Activated CD4-positive, alpha-beta T cell treated with anti-CD3 and anti-CD28 coated beads for 36 hours (primary cell): ENCODE results near the gene ZFYVE28. TPM values are rescaled to one million over a fixed set of nuclear protein-coding genes. Genes with fewer than 3 reads are reported as not detected.

Experiments
- ATAC-seq: fragments of 200-7000 bp; cut with Tn5 transposase; one replicate; pipeline ENCODE4 v1.10.0; 2021; ENCODE audit warnings: mild to moderate bottlenecking, moderate library complexity
- CTCF ChIA-PET: fragments of 350-600 bp; sonication (Branson Sonifier 250); formaldehyde crosslinking; loops from one replicate; lab custom pipeline; 2021; ENCODE audit warnings: antibody characterized with exemption; lab: Charles Lee
- POLR2A ChIA-PET: fragments of 350-600 bp; sonication (Branson Sonifier 250); formaldehyde crosslinking; loops from one replicate; lab custom pipeline; 2021; ENCODE audit warnings: antibody characterized with exemption, inconsistent platforms; lab: Charles Lee
- DNase-seq: peaks from one replicate; pipeline ENCODE4 v3.0.0-alpha.2; 2020
- H3K27ac Mint-ChIP-seq: one replicate; pipeline ENCODE4 v1.8.0; 2021; ENCODE audit warnings: mixed read lengths
- H3K27me3 Mint-ChIP-seq: one replicate; pipeline ENCODE4 v1.8.0; 2021; ENCODE audit warnings: mixed read lengths
- H3K36me3 Mint-ChIP-seq: one replicate; pipeline ENCODE4 v1.8.0; 2021; ENCODE audit warnings: low read depth, mixed read lengths
- H3K4me1 Mint-ChIP-seq: one replicate; pipeline ENCODE4 v1.8.0; 2021; ENCODE audit warnings: mixed read lengths
- H3K4me3 Mint-ChIP-seq: one replicate; pipeline ENCODE4 v1.8.0; 2021; ENCODE audit warnings: mild to moderate bottlenecking, moderate library complexity, mixed read lengths
- H3K9me3 Mint-ChIP-seq: one replicate; pipeline ENCODE4 v1.8.0; 2021; ENCODE audit warnings: low read depth, mixed read lengths
- intact Hi-C, 2 experiments: fragments of 100-400 bp; cut with DNase I in 1 of 2; cut with micrococcal nuclease in 1 of 2; formaldehyde crosslinking; loops; one replicate each; pipeline versions ENCODE4 v1.14.2 to v1.15.1; 2022 to 2024; cut with DNase I, micrococcal nuclease
- total RNA-seq, 2 experiments: library from RNA; stranded (reverse); gene quantifications; one replicate each; pipeline ENCODE4 v1.2.3, GENCODE V29; 2021

ZFYVE28 gene
- total RNA-seq, 2 experiments from 2014 or later, result 8.7 to 9.3 TPM

DNA sequence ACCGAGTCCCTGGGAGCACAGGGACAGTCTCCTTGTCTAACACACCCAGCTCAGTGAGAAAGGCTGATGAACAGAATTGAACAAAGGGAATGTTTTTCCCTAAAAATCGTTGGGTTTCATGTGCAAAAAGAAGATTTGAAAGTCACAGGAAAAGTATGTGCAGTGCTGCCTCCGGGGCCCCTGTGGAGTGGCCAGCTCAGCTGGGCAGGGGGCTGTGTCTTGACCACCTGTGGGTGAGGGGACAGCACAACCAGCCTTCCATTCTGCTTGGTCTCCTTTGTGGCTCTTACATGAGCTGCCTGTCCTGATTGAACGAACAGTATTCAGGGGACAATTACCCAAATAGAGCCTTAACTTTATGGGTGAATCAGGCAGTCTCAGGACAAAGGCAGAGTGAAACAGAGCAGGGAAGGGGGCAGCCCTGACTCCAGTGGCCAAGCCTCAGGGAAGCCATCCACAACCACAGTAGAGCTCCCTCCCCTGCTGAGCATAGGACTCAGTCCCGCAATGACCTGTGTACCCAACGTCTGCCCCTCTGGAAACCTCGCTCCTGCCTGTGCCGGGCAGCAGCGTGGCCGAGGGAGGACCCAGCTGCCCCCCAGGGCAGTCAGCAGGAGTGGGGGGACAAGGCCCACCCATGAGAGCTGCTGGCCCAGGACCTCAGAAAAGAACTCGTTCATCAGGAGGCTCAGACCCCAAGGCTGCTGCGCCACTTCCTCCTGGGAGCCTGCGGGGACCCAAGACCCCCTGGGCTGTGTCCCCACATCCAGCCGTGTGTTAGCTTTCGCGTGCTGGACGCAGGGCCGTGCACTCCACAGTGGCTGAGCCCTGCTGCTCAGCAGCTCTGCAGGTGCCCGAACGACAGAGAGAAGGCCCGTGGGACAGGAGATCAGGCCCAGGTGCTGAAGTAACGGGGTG lies 96.9 kb downstream of the ZFYVE28 start:
- intact Hi-C loops, result no loop called here
- Mint-ChIP-seq H3K4me3 (no peak overlapping the region), H3K9me3 (peaks cover 9% of the 10 kb centered on the region), H3K36me3 (no peaks in the 10 kb centered on the region), H3K4me1 (no peaks in the 10 kb centered on the region), H3K27me3 (no peaks in the 10 kb centered on the region), H3K27ac (no peak overlapping the region)
- POLR2A ChIA-PET, result no interaction called here
- ATAC-seq, result no peak
- no peak for DNase-seq
- CTCF ChIA-PET, result interaction anchor here (0.6 kb wide), 1 partner anchor 36 kb away, joined by 3 read pairs; no protein-coding TSS in a partner anchor

DNA sequence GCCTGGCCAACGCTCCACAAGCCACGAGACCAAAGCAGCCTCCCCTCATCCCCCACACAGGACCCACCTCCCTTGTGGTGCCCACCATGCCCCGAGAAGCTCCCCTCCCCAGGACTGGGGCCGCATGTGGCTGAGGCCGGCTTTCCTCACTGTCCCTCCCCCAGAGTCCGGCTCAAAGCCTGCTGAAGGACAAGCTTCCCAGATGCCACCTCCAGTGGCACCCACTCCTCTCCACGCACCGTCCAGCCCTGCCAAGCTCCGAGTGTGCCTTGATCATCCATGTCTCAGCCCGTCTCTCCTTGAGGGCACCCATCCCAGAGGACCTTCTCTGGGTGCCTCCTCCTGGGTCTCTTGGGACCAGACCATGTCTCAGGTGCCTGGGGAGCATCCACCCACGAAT lies 97.7 kb downstream of the ZFYVE28 start:
- no peak overlapping the region for H3K4me3 Mint-ChIP-seq
- DNase-seq (no peak), ATAC-seq (no peak)
- peaks cover 9% of the 10 kb centered on the region for H3K9me3 Mint-ChIP-seq
- no peak overlapping the region for H3K27ac Mint-ChIP-seq
- no peaks in the 10 kb centered on the region for H3K27me3 Mint-ChIP-seq
- CTCF ChIA-PET, result no interaction called here
- peaks cover 1% of the 10 kb centered on the region for H3K36me3 Mint-ChIP-seq
- no peaks in the 10 kb centered on the region for H3K4me1 Mint-ChIP-seq
- POLR2A ChIA-PET, result no interaction called here
- intact Hi-C loops, result no loop called here

DNA sequence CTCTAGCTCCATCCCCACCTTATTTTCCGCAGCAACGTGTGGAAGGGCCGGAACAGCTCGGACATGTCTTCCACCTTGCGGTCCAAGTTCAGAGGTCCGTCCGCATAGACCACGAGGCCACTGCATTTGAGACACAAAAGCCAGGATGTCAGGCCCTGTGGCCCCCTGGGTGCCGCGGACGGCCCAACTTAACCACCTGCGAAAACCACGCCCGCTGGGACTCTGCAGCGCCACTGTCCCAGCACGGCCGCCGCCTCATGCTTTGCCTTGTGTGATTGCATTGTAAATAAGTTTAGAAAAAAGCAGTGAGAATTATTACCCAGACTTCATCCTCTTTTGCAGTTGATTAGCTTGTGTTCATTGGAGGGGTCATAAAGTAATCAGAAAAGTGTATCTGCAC lies 98.3 kb downstream of the ZFYVE28 start:
- H3K9me3 Mint-ChIP-seq, result peaks cover 9% of the 10 kb centered on the region
- H3K4me3 Mint-ChIP-seq, result no peak overlapping the region
- no peaks in the 10 kb centered on the region for H3K4me1 Mint-ChIP-seq
- intact Hi-C loops, result no loop called here
- DNase-seq (no peak), ATAC-seq (no peak)
- peaks cover 4% of the 10 kb centered on the region for H3K36me3 Mint-ChIP-seq
- ChIA-PET POLR2A (no interaction called here), CTCF (no interaction called here)
- no peak overlapping the region for H3K27ac Mint-ChIP-seq
- no peaks in the 10 kb centered on the region for H3K27me3 Mint-ChIP-seq

DNA sequence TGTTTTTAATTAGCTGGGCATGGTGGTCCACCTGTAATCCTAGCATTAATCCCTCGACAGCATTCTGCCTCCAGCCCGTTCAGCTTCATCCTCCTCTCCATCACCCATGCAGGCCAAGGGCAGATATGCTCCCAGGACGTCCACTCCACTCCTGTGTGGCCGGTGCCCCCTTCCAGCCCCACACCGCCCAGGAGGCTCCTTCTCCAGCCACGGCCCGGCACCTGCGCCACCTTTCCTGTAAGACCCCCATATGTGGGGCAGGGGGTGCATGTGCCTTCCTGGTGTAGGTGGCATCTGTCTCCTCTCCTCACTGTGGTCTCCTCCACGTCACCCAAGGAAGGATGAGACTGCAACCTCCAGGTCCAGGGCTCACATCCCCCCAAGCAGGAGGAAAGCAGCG lies 99.6 kb downstream of the ZFYVE28 start:
- H3K4me1 Mint-ChIP-seq, result no peaks in the 10 kb centered on the region
- H3K36me3 Mint-ChIP-seq, result peaks cover 6% of the 10 kb centered on the region
- DNase-seq, result no peak
- CTCF ChIA-PET, result no interaction called here
- ATAC-seq, result no peak
- POLR2A ChIA-PET, result no interaction called here
- peaks cover 4% of the 10 kb centered on the region for H3K9me3 Mint-ChIP-seq
- intact Hi-C loops, result no loop called here
- H3K4me3 Mint-ChIP-seq, result no peak overlapping the region
- H3K27me3 Mint-ChIP-seq, result no peaks in the 10 kb centered on the region
- H3K27ac Mint-ChIP-seq, result no peak overlapping the region

DNA sequence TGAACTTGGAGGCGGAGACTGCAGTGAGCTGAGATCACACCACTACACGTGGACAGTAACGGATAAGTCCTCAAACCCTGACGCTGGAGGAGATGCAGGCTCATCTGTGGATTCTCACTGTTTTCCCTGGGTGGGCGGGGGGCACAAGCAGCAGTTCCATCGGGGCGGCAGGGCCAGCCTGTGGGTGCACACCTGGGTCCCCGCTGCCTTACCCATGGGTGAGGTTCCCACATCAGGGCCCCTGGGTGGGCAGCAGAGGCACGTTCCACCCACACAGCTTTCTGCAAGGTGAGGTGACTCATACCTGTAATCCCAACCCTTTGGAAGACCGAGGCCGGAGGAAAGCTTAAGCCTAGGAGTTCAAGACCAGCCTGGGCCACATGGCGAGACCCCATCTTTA lies 100.0 kb downstream of the ZFYVE28 start:
- ATAC-seq (no peak), DNase-seq (no peak)
- Mint-ChIP-seq H3K9me3 (peaks cover 2% of the 10 kb centered on the region), H3K4me3 (no peak overlapping the region), H3K27me3 (no peaks in the 10 kb centered on the region), H3K36me3 (peaks cover 6% of the 10 kb centered on the region), H3K27ac (no peak overlapping the region), H3K4me1 (no peaks in the 10 kb centered on the region)
- intact Hi-C loops, result no loop called here
- POLR2A ChIA-PET, result no interaction called here
- CTCF ChIA-PET, result interaction anchor here (0.6 to 0.8 kb wide), 2 partner anchors 19 to 26 kb away, joined by 4 to 5 read pairs; no protein-coding TSS in a partner anchor

DNA sequence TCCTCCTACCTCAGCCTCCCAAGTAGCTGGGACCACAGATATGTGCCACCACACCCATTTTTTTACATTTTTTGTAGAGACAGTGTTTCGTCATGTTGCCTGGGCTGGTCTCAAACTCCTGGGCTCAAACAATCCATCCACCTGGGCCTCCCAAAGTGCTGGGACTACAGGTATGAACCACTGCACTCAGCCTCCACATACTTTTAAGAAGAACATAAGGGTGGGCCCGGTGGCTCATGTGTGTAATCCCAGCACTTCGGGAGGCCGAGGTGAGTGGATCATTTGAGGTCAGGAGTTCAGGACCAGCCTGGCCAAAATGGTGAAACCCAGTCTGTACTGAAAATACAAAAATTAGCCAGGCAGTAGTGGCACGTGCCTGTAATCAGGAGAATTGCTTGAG lies 105.1 kb downstream of the ZFYVE28 start:
- H3K9me3 Mint-ChIP-seq, result peaks cover 3% of the 10 kb centered on the region
- ChIA-PET POLR2A (no interaction called here), CTCF (no interaction called here)
- H3K27ac Mint-ChIP-seq, result no peak overlapping the region
- no peaks in the 10 kb centered on the region for H3K4me1 Mint-ChIP-seq
- peaks cover 8% of the 10 kb centered on the region for H3K36me3 Mint-ChIP-seq
- ATAC-seq (no peak), DNase-seq (no peak)
- H3K27me3 Mint-ChIP-seq, result no peaks in the 10 kb centered on the region
- intact Hi-C loops, result no loop called here
- H3K4me3 Mint-ChIP-seq, result no peak overlapping the region

DNA sequence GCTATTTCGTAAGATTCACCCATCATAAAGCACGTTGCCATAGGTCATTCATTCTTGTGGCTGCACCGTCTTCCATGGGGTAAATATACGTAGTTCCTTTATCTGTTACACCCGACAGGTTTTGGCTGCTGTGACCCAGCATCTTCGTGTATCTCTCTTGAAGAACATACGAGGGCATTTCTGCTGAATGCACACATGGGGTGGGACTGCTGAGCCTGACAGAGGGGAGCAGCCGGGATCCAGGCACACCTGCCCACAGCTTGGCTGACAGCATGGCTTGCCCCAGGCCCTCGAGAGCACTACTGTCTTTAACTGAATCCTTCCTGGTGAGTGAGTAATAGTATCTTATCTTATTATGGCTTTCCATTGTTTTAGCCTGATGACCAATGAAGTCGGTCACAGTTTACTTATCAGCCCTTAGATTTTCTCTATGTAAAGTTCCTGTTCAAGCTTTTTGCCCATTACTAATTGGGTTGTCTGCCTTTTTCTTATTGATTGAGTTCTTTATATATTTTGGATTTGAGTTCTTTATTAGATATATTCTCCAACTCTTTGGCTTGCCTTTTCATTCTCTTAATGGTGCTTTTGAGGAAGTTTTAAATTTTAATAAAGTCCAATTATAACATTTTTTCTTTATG lies 111.6 kb downstream of the ZFYVE28 start:
- no peaks in the 10 kb centered on the region for H3K27me3 Mint-ChIP-seq
- ChIA-PET POLR2A (no interaction called here), CTCF (interaction anchor here (0.8 to 1.4 kb wide), 2 partner anchors 60 to 62 kb away, joined by 3 to 4 read pairs; no protein-coding TSS in a partner anchor)
- H3K4me1 Mint-ChIP-seq, result no peaks in the 10 kb centered on the region
- no peak for DNase-seq
- H3K4me3 Mint-ChIP-seq, result no peak overlapping the region
- intact Hi-C loops, result no loop called here
- peaks cover 7% of the 10 kb centered on the region for H3K9me3 Mint-ChIP-seq
- H3K27ac Mint-ChIP-seq, result no peak overlapping the region
- no peak for ATAC-seq
- H3K36me3 Mint-ChIP-seq, result peaks cover 2% of the 10 kb centered on the region

DNA sequence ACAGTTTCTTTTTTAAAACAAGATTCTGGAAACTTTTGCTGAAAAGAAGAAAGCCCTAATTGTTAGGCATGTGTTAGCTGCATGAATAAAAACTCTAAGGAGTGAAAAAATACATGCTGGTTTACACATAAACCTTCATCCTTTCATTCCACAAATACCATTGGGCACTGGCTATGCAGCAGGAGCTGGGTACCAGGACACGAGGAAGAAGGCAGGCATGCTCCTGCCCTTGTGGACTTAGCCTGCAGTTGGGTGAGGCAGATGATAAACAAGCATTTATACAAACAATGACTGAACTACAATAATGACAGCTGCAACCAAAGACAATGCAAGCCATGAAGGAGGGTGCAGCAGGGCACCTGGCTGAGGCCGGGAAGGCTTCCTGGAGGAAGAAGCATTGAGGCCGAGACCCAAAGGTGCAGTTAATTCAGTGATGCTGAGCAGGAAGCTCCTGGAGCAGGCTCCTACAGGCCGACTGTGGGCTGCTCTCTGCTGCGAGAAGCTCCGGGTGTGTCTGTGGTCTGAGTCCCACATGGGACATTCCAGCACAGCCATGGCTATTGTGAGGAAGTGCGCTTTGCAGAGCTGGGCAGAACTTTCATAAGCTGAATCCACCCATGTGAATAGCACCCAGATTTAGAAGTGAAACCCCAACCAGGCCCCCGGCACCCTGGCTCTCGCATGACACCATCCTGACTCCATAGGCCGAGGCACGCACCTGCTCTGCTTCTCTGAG lies 112.5 kb downstream of the ZFYVE28 start:
- no peaks in the 10 kb centered on the region for H3K4me1 Mint-ChIP-seq
- POLR2A ChIA-PET, result no interaction called here
- intact Hi-C loops, result no loop called here
- H3K4me3 Mint-ChIP-seq, result no peak overlapping the region
- ATAC-seq (no peak), DNase-seq (no peak)
- no peak overlapping the region for H3K27ac Mint-ChIP-seq
- H3K36me3 Mint-ChIP-seq, result peaks cover 2% of the 10 kb centered on the region
- no peaks in the 10 kb centered on the region for H3K27me3 Mint-ChIP-seq
- peaks cover 7% of the 10 kb centered on the region for H3K9me3 Mint-ChIP-seq
- CTCF ChIA-PET, result interaction anchor here (0.8 to 1.4 kb wide), 3 partner anchors 45 to 61 kb away, joined by 3 to 4 read pairs (median 3); no protein-coding TSS in a partner anchor

DNA sequence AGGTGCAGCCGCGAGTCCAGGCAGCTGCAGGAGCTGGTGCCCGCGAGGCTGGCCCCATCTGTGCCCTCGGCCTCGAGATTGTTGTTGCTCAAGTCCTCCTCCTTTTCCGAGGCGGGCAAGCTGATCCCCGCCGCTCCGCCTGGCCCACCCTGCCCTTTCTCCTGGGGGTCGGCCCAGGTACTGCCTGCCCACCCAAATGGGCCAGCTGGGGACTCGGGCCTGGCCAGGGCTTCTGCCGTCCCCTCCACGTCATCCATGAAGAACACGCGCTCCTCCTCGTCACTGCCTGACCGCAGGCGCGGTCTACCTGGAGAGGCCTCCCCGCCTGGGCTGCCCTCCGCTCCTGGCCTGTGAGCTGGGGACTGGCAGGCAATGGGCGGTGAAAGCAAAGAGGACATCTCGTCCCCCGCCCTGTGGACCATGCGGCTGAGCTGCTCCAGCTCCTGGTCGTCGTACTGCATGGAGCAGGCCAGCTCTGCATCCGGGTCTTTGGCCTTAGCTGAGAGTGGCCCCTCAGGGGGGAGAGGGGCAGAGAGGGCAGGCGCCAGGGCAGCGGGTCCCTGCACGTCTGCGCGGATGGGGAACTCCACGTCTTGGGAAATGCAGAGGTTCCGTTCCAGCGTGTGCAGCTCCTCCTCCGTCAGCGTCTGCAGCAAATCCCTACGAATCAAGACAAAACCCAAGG lies 113.4 kb downstream of the ZFYVE28 start:
- Mint-ChIP-seq H3K4me3 (no peak overlapping the region), H3K27ac (no peak overlapping the region), H3K4me1 (no peaks in the 10 kb centered on the region), H3K36me3 (peaks cover 2% of the 10 kb centered on the region), H3K27me3 (no peaks in the 10 kb centered on the region), H3K9me3 (peaks cover 7% of the 10 kb centered on the region)
- ATAC-seq (no peak), DNase-seq (no peak)
- intact Hi-C loops, result no loop called here
- ChIA-PET CTCF (interaction anchor here (0.8 to 1.1 kb wide), 2 partner anchors 46 to 1065 kb away, joined by 3 read pairs; no protein-coding TSS in a partner anchor), POLR2A (no interaction called here)

DNA sequence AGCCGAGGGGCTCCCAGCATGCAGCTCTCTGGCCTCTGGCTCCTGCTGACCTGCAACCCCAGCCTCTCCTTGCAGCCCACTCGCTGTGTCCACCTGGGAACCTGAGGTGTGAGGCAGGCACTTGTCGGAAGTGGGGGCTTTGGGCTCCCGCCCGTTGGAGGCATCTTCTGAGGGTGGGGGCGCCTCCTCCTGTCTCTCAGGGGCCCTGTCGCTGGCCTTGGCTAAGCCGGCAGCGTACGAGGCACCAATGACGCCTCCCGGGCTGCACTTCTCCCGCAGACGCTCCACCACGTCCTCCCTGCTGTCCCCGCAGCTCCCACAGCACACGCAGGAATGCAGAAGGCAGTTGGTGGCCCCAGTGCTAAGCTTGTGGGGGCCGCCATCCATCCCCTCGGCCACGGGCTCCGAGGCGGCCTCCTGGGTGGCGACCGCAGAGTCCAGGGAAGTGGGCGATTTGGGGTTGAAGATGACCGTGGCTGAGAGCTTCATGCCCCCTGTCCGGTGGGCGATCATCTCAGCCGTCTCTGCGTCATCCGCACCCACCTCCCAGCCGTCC lies 114.0 kb downstream of the ZFYVE28 start:
- CTCF ChIA-PET, result interaction anchor here (0.8 kb wide), 1 partner anchor 1066 kb away, joined by 3 read pairs; no protein-coding TSS in a partner anchor
- Mint-ChIP-seq H3K27me3 (no peaks in the 10 kb centered on the region), H3K27ac (no peak overlapping the region), H3K9me3 (peaks cover 4% of the 10 kb centered on the region), H3K36me3 (peaks cover under 1% of the 10 kb centered on the region), H3K4me1 (no peaks in the 10 kb centered on the region), H3K4me3 (no peak overlapping the region)
- DNase-seq, result no peak
- ATAC-seq, result no peak
- intact Hi-C loops, result no loop called here
- POLR2A ChIA-PET, result no interaction called here
